Naive thymus-derived CD4-positive, alpha-beta T cell (primary cell): ENCODE data around the gene NRXN3. TPM values are rescaled to one million over a fixed set of nuclear protein-coding genes. Genes with fewer than 3 reads are reported as not detected.

Source experiments
- ATAC-seq: fragments of 150-1000 bp; cut with Tn5 transposase; 2 replicates; pipeline ENCODE4 v1.10.0; 2021; ENCODE audit warnings: mild to moderate bottlenecking, moderate library complexity
- CTCF ChIA-PET: fragments of 350-600 bp; sonication (Branson Sonifier 250); formaldehyde crosslinking; loops from one replicate; lab custom pipeline; 2021; ENCODE audit warnings: antibody characterized with exemption; lab: Charles Lee
- POLR2A ChIA-PET: fragments of 350-600 bp; sonication (Branson Sonifier 250); formaldehyde crosslinking; loops from one replicate; lab custom pipeline; 2021; ENCODE audit warnings: antibody characterized with exemption, inconsistent platforms; lab: Charles Lee
- DNase-seq, 9 donors: peaks; one replicate each; pipeline versions ENCODE4 v3.0.0 to v3.0.0-alpha.2; 2020 to 2022; ENCODE audit warnings: mixed read lengths in 1 of 9
- H3K27ac ChIP-seq: one replicate; pipeline ENCODE4 v1.7.0; 2013; ENCODE audit warnings: mild to moderate bottlenecking, low read depth, low read length, moderate library complexity
- H3K27me3 ChIP-seq, 2 donors: one replicate each; pipeline ENCODE4 v1.7.0; 2013; ENCODE audit warnings: low read length in 2 of 2, mild to moderate bottlenecking in 2 of 2, moderate library complexity in 2 of 2; ENCODE audit not compliant: control insufficient read depth in 2 of 2, insufficient read depth in 2 of 2
- H3K36me3 ChIP-seq, 3 experiments: 1 replicate in 2 of 3; 2 replicates in 1 of 3; pipeline ENCODE4 v1.7.0; 2013; ENCODE audit warnings: low read length in 3 of 3, mild to moderate bottlenecking in 3 of 3, moderate library complexity in 1 of 3; ENCODE audit not compliant: insufficient read depth in 3 of 3, control insufficient read depth in 2 of 3
- H3K4me1 ChIP-seq, 2 donors: one replicate each; pipeline ENCODE4 v1.7.0; 2013; ENCODE audit warnings: low read length in 2 of 2, mild to moderate bottlenecking in 2 of 2, moderate library complexity in 1 of 2; ENCODE audit not compliant: control insufficient read depth in 2 of 2, insufficient read depth in 2 of 2
- H3K4me3 ChIP-seq: 2 replicates; pipeline ENCODE4 v1.7.0; 2013; ENCODE audit warnings: mild to moderate bottlenecking, low read length
- H3K9me3 ChIP-seq, 3 experiments: 1 replicate in 2 of 3; 2 replicates in 1 of 3; pipeline ENCODE4 v1.7.0; 2013; ENCODE audit warnings: low read length in 3 of 3; ENCODE audit not compliant: control insufficient read depth in 2 of 3
- H3K27ac Mint-ChIP-seq, 9 donors: one replicate each; pipeline ENCODE4 v1.8.0; 2020 to 2022; ENCODE audit warnings: mixed read lengths in 9 of 9, mild to moderate bottlenecking in 8 of 9, moderate library complexity in 5 of 9, inconsistent platforms in 2 of 9
- H3K27me3 Mint-ChIP-seq, 5 donors: one replicate each; pipeline ENCODE4 v1.8.0; 2021 to 2022; ENCODE audit warnings: mixed read lengths in 5 of 5, mild to moderate bottlenecking in 1 of 5
- H3K36me3 Mint-ChIP-seq, 5 donors: one replicate each; pipeline ENCODE4 v1.8.0; 2020 to 2022; ENCODE audit warnings: mixed read lengths in 5 of 5, mild to moderate bottlenecking in 3 of 5, inconsistent platforms in 1 of 5
- H3K4me1 Mint-ChIP-seq, 7 donors: one replicate each; pipeline ENCODE4 v1.8.0; 2020 to 2022; ENCODE audit warnings: mixed read lengths in 7 of 7, mild to moderate bottlenecking in 3 of 7, inconsistent platforms in 1 of 7
- H3K4me3 Mint-ChIP-seq, 10 donors: one replicate each; pipeline ENCODE4 v1.8.0; 2020 to 2022; ENCODE audit warnings: mild to moderate bottlenecking in 10 of 10, mixed read lengths in 10 of 10, moderate library complexity in 6 of 10, inconsistent platforms in 2 of 10
- H3K9me3 Mint-ChIP-seq, 11 donors: one replicate each; pipeline ENCODE4 v1.8.0; 2020 to 2022; ENCODE audit warnings: mixed read lengths in 11 of 11, mild to moderate bottlenecking in 4 of 11, inconsistent platforms in 1 of 11, moderate library complexity in 1 of 11
- intact Hi-C, 2 donors: fragments of 100-400 bp; cut with micrococcal nuclease; formaldehyde crosslinking; loops; one replicate each; pipeline ENCODE4 v1.15.1; 2023
- polyA plus RNA-seq, 2 donors: library from polyadenylated mRNA; unstranded; fragments of 300-500 nt; fragmentation: Illumina TruSeq; gene quantifications; one replicate each; pipeline ENCODE4 v1.2.3, GENCODE V29; 2021
- total RNA-seq, 6 experiments: library from RNA in 5 of 6; stranded (reverse) in 5 of 6; gene quantifications; 1 replicate in 5 of 6; 2 replicates in 1 of 6; pipeline ENCODE4 v1.2.3 and lab custom pipeline; 2021 to 2026

The NRXN3 gene
- total and polyA plus RNA-seq, 7 experiments from 2014 or later = not detected

DNA sequence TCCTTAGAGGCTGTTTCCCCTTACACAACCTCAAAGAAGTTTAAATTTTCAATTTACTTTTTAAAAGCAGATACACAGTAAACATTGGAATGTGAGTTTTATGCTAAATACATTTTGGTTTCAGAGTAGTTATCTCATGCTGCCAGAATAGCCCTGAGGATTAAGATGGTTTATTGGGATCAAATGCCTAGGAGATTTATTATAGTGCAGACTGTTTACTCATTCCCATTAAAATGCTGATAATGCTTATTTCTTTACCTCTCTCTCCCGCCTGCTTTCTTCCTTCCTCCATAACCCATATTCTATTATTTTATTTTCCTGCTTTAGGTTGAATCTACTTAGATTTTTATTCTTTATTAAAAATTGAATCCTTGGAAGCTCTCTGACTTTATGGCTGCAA, 1701.0 kb downstream of the NRXN3 start:
- CTCF ChIA-PET = interaction anchor here (0.6 kb wide), 1 partner anchor 664 kb away, joined by 4 read pairs; no protein-coding TSS in a partner anchor
- Mint-ChIP-seq H3K9me3 (peaks cover 0 to 17% (median 4%) of the 10 kb centered on the region in 11 donors), H3K27ac (no peak overlapping the region), H3K36me3 (no peaks in the 10 kb centered on the region), H3K27me3 (no peaks in the 10 kb centered on the region), H3K4me1 (no peaks in the 10 kb centered on the region), H3K4me3 (no peak overlapping the region)
- no peak for DNase-seq
- H3K9me3 ChIP-seq = no peaks in the 10 kb centered on the region
- H3K27ac ChIP-seq = no peak overlapping the region
- no peaks in the 10 kb centered on the region for H3K36me3 ChIP-seq
- H3K4me3 ChIP-seq = no peak overlapping the region
- POLR2A ChIA-PET = no interaction called here
- H3K4me1 ChIP-seq = no peaks in the 10 kb centered on the region
- H3K27me3 ChIP-seq = no peaks in the 10 kb centered on the region
- no peak for ATAC-seq
- intact Hi-C loops = no loop called here

GRCh38 chr14:79878229-79878628, 1708.1 kb downstream of the NRXN3 start:
- intact Hi-C loops = no loop called here

DNA sequence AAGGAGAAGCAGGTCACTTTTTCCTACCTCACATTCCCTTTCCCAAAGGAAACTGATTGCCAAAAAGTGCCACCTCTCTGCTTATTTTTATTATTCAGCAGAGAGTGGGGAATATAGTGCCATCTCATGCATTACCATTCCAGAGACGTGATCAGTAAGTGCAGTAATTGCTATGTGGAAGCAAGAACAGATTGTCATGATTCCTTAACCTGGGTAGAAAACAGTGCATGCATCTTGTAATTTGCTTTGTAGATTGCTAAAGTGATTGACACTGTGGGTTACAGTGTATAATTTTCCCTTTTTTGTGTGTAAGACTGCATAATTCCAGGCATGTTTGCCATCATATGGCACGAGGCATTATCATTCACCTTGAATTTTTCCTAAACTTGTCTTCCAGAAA, 1708.6 kb downstream of the NRXN3 start:
- Mint-ChIP-seq H3K4me1 (no peaks in the 10 kb centered on the region), H3K27me3 (no peaks in the 10 kb centered on the region), H3K36me3 (no peaks in the 10 kb centered on the region), H3K9me3 (peaks cover 0 to 13% (median 3%) of the 10 kb centered on the region in 11 donors), H3K4me3 (no peak overlapping the region), H3K27ac (no peak overlapping the region)
- POLR2A ChIA-PET = interaction anchor here (0.7 kb wide), 1 partner anchor 283 kb away, joined by 4 read pairs; no protein-coding TSS in a partner anchor
- no peak overlapping the region for H3K27ac ChIP-seq
- ATAC-seq (no peak), DNase-seq (no peak)
- no peaks in the 10 kb centered on the region for H3K9me3 ChIP-seq
- CTCF ChIA-PET = no interaction called here
- H3K36me3 ChIP-seq = no peaks in the 10 kb centered on the region
- H3K4me1 ChIP-seq = no peaks in the 10 kb centered on the region
- no peak overlapping the region for H3K4me3 ChIP-seq
- H3K27me3 ChIP-seq = no peaks in the 10 kb centered on the region
- intact Hi-C loops = no loop called here

More at GRCh38 chr14:79878229-79878628, 1708.1 kb downstream of the NRXN3 start:
- Mint-ChIP-seq H3K9me3 (peaks cover 0 to 15% (median 3%) of the 10 kb centered on the region in 11 donors), H3K27ac (no peak overlapping the region), H3K4me1 (no peaks in the 10 kb centered on the region), H3K36me3 (no peaks in the 10 kb centered on the region), H3K27me3 (no peaks in the 10 kb centered on the region), H3K4me3 (no peak overlapping the region)
- Histone ChIP-seq H3K4me3 (no peak overlapping the region), H3K27me3 (no peaks in the 10 kb centered on the region), H3K9me3 (no peaks in the 10 kb centered on the region), H3K36me3 (no peaks in the 10 kb centered on the region), H3K4me1 (no peaks in the 10 kb centered on the region), H3K27ac (no peak overlapping the region)
- ChIA-PET CTCF (no interaction called here), POLR2A (no interaction called here)
- ATAC-seq (no peak), DNase-seq (no peak)

GRCh38 chr14:79881299-79881698, 1711.1 kb downstream of the NRXN3 start:
- CTCF ChIA-PET = no interaction called here
- H3K4me1 Mint-ChIP-seq = no peaks in the 10 kb centered on the region
- intact Hi-C loops = no loop called here

DNA sequence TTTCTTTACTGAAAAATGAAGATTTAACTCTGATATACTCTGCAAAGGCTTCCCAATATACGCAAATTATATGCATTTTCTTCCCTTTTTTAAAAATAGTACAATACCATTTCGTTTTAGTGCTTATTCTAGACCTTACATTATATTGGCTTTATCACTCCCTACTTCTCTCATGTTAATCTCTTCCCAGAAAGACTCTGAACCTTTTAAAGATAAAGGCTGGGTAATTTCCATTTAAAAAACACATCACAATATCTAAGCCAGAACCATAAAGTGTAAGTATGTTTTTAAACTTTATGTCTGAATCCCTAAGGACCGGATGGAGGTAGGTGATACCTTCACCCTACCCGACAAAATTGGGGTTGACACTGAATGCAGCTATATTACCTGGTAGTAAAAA, 1720.4 kb downstream of the NRXN3 start:
- intact Hi-C loops = no loop called here
- POLR2A ChIA-PET = no interaction called here
- Histone ChIP-seq H3K9me3 (no peaks in the 10 kb centered on the region), H3K36me3 (no peaks in the 10 kb centered on the region), H3K27me3 (no peaks in the 10 kb centered on the region), H3K4me3 (no peak overlapping the region), H3K27ac (no peak overlapping the region), H3K4me1 (no peaks in the 10 kb centered on the region)
- DNase-seq (no peak), ATAC-seq (no peak)
- H3K4me3 Mint-ChIP-seq = no peak overlapping the region
- H3K27me3 Mint-ChIP-seq = no peaks in the 10 kb centered on the region
- peaks cover 0 to 4% (median 0%) of the 10 kb centered on the region in 11 donors for H3K9me3 Mint-ChIP-seq
- CTCF ChIA-PET = no interaction called here
- no peaks in the 10 kb centered on the region for H3K4me1 Mint-ChIP-seq
- no peak overlapping the region for H3K27ac Mint-ChIP-seq
- no peaks in the 10 kb centered on the region for H3K36me3 Mint-ChIP-seq

More at GRCh38 chr14:79881299-79881698, 1711.1 kb downstream of the NRXN3 start:
- Mint-ChIP-seq H3K36me3 (no peaks in the 10 kb centered on the region), H3K27ac (no peak overlapping the region), H3K27me3 (no peaks in the 10 kb centered on the region), H3K4me3 (no peak overlapping the region), H3K9me3 (peaks cover 0 to 5% (median 2%) of the 10 kb centered on the region in 11 donors)
- Histone ChIP-seq H3K27me3 (no peaks in the 10 kb centered on the region), H3K4me1 (no peaks in the 10 kb centered on the region), H3K27ac (no peak overlapping the region), H3K36me3 (no peaks in the 10 kb centered on the region), H3K4me3 (no peak overlapping the region), H3K9me3 (no peaks in the 10 kb centered on the region)
- ATAC-seq (no peak), DNase-seq (no peak)
- POLR2A ChIA-PET = no interaction called here

DNA sequence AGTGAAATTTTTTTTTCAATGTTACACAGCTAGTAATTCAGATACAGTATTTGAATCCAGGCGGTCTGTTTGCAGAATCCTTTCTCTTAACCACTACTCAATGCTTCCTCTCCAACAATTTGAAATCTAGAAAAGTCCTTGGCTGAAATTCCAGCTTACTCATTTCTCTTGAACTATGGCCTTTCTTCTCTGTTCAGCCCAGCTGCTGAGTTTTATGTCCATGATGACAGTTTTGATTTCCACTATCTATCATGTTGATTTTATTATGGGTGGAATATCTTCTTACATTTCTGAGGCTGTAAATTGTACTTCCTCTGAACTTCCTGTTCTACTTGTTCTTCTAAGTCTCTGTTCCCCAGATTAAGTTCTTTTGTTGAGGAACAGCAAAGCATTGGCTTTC, 1725.8 kb downstream of the NRXN3 start:
- H3K9me3 Mint-ChIP-seq = peaks cover 0 to 15% (median 5%) of the 10 kb centered on the region in 11 donors
- Histone ChIP-seq H3K4me3 (no peak overlapping the region), H3K27me3 (no peaks in the 10 kb centered on the region), H3K27ac (no peak overlapping the region), H3K4me1 (no peaks in the 10 kb centered on the region), H3K9me3 (no peaks in the 10 kb centered on the region), H3K36me3 (no peaks in the 10 kb centered on the region)
- ATAC-seq (no peak), DNase-seq (no peak)
- CTCF ChIA-PET = no interaction called here
- no peaks in the 10 kb centered on the region for H3K27me3 Mint-ChIP-seq
- no peak overlapping the region for H3K27ac Mint-ChIP-seq
- no peaks in the 10 kb centered on the region for H3K4me1 Mint-ChIP-seq
- H3K36me3 Mint-ChIP-seq = no peaks in the 10 kb centered on the region
- POLR2A ChIA-PET = no interaction called here
- no peak overlapping the region for H3K4me3 Mint-ChIP-seq
- intact Hi-C loops = no loop called here

GRCh38 chr14:79899610-79900009, 1729.4 kb downstream of the NRXN3 start:
- no peaks in the 10 kb centered on the region for H3K36me3 ChIP-seq
- H3K36me3 Mint-ChIP-seq = no peaks in the 10 kb centered on the region
- H3K4me3 Mint-ChIP-seq = no peak overlapping the region
- H3K27me3 Mint-ChIP-seq = no peaks in the 10 kb centered on the region
- no peak for DNase-seq
- POLR2A ChIA-PET = no interaction called here
- H3K27ac Mint-ChIP-seq = no peak overlapping the region
- no peaks in the 10 kb centered on the region for H3K4me1 Mint-ChIP-seq
- no peak overlapping the region for H3K27ac ChIP-seq
- intact Hi-C loops = no loop called here
- CTCF ChIA-PET = no interaction called here
- H3K4me1 ChIP-seq = no peaks in the 10 kb centered on the region
- no peak for ATAC-seq
- no peaks in the 10 kb centered on the region for H3K27me3 ChIP-seq
- H3K9me3 Mint-ChIP-seq = peaks cover 0 to 15% (median 5%) of the 10 kb centered on the region in 11 donors
- H3K9me3 ChIP-seq = no peaks in the 10 kb centered on the region
- H3K4me3 ChIP-seq = no peak overlapping the region
